K562 (cell line): Measurements from ENCODE around the gene SPTLC1. TPM values are rescaled to one million over a fixed set of nuclear protein-coding genes. Genes with fewer than 3 reads are reported as not detected.

ENCODE experiments used
- CBFA2T3 ChIP-seq: fragments of 450-650 bp; IDR thresholded peaks from 2 replicates; pipeline ENCODE4 v1.6.1; 2017
- CBX1 ChIP-seq: sonication (generic); IDR thresholded peaks from 2 replicates; pipeline ENCODE4 v1.6.1; 2016; ENCODE audit warnings: antibody characterized with exemption, low read depth, mild to moderate bottlenecking
- CEBPZ ChIP-seq: fragments of 150-350 bp; IDR thresholded peaks from 2 replicates; pipeline ENCODE4 v1.6.1; 2014; ENCODE audit warnings: low read depth, mild to moderate bottlenecking, low read length, borderline replicate concordance
- CTCF ChIP-seq, 3 experiments: IDR thresholded peaks in 2 of 3; conservative IDR thresholded peaks in 1 of 3; 2 replicates each; pipeline ENCODE4 v1.5.1; 2011 to 2012; ENCODE audit warnings: low read length in 3 of 3, mild to moderate bottlenecking in 3 of 3, control low read depth in 2 of 3, improper control_type of control experiment in 1 of 3, inconsistent platforms in 1 of 3, low read depth in 1 of 3, mixed read lengths in 1 of 3, moderate library complexity in 1 of 3; ENCODE audit not compliant: insufficient read depth in 2 of 3
- E2F3 ChIP-seq: fragments of 250-450 bp; sonication (Bioruptor Pico); IDR thresholded peaks from 2 replicates; pipeline ENCODE4 v1.4.0; 2020; ENCODE audit warnings: mild to moderate bottlenecking
- LARP7 ChIP-seq: fragments of 450-650 bp; IDR thresholded peaks from 2 replicates; pipeline ENCODE4 v1.6.1; 2016
- MBD2 ChIP-seq: sonication (generic); IDR thresholded peaks from 2 replicates; pipeline ENCODE4 v1.6.1; 2016; ENCODE audit warnings: low read depth, borderline replicate concordance
- PTBP1 ChIP-seq: fragments of 200-400 bp; formaldehyde crosslinking; IDR thresholded peaks from 2 replicates; pipeline ENCODE4 v1.6.1; 2017; ENCODE audit warnings: low read depth, low read length
- SIN3A ChIP-seq, 2 experiments: fragments of 150-350 bp in 1 of 2; IDR thresholded peaks; 2 replicates each; pipeline ENCODE4 v1.6.1; 2011 to 2016; ENCODE audit warnings: borderline replicate concordance in 2 of 2, low read depth in 2 of 2, low read length in 2 of 2, mild to moderate bottlenecking in 2 of 2, moderate library complexity in 2 of 2; ENCODE audit not compliant: control insufficient read depth in 1 of 2
- SMARCE1 ChIP-seq: fragments of 450-650 bp; IDR thresholded peaks from 2 replicates; pipeline ENCODE4 v1.7.1; 2016; ENCODE audit warnings: mild to moderate bottlenecking
- STAG1 ChIP-seq: sonication (generic); formaldehyde crosslinking; IDR thresholded peaks from 2 replicates; pipeline ENCODE4 v1.5.0; 2020; ENCODE audit warnings: missing genetic modification reagents, borderline replicate concordance
- TEAD2 ChIP-seq: fragments of 450-650 bp; IDR thresholded peaks from 2 replicates; pipeline ENCODE4 v1.6.1; 2016; ENCODE audit warnings: missing genetic modification characterization, control low read depth, missing compliant biosample characterization
- ZBTB33 ChIP-seq: sonication (generic); formaldehyde crosslinking; IDR thresholded peaks from 2 replicates; pipeline ENCODE4 v1.8.1; 2023; ENCODE audit warnings: mild to moderate bottlenecking, missing genetic modification reagents
- ZFP36 ChIP-seq: fragments of 150-350 bp; IDR thresholded peaks from 2 replicates; pipeline ENCODE4 v1.6.1; 2018; ENCODE audit warnings: low read length, low read depth; ENCODE audit not compliant: partially characterized antibody
- ZKSCAN3 ChIP-seq: fragments of 250-450 bp; sonication (Bioruptor Pico); IDR thresholded peaks from 2 replicates; pipeline ENCODE4 v1.4.0; 2020
- ZNF311 ChIP-seq: fragments of 250-450 bp; sonication (Bioruptor Pico); IDR thresholded peaks from 2 replicates; pipeline ENCODE4 v1.4.0; 2020; ENCODE audit warnings: mild to moderate bottlenecking, moderate library complexity
- ZNF445 ChIP-seq: fragments of 250-450 bp; sonication (Bioruptor Pico); IDR thresholded peaks from 2 replicates; pipeline ENCODE4 v1.4.0; 2020; ENCODE audit warnings: low read depth, mild to moderate bottlenecking, moderate library complexity
- ZNF507 ChIP-seq: conservative IDR thresholded peaks from 2 replicates; pipeline ENCODE4 v1.6.1; 2017; ENCODE audit warnings: missing genetic modification characterization, missing compliant biosample characterization
- ZNF511 ChIP-seq: sonication (generic); formaldehyde crosslinking; IDR thresholded peaks from 2 replicates; pipeline ENCODE4 v1.8.0; 2022; ENCODE audit warnings: mild to moderate bottlenecking, missing genetic modification reagents
- polyA plus RNA-seq, 8 experiments: library from polyadenylated mRNA; depleted of rRNA in 4 of 8; stranded (reverse) in 5 of 8; unstranded in 3 of 8; fragments of >200 nt; fragmentation: Nextera tagmentation in 2 of 8; fragmentation: Illumina TruSeq in 1 of 8; extraction: Ambion mirVana in 2 of 8; extraction: Trizol in 1 of 8; gene quantifications; 2 replicates each; pipeline versions ENCODE4 v1.2.1 to v1.2.3, GENCODE V29; 2011 to 2014; ENCODE audit warnings: inconsistent platforms in 1 of 8, missing spikeins in 1 of 8
- total RNA-seq, 7 experiments: library from RNA; depleted of rRNA in 6 of 7; stranded (reverse); fragments of >200 nt in 6 of 7; fragmentation: Illumina TruSeq in 2 of 7; extraction: Trizol in 2 of 7; gene quantifications; 2 replicates each; pipeline versions ENCODE4 v1.2.1 to v1.2.3, GENCODE V29; 2011 to 2021; ENCODE audit warnings: low replicate concordance in 1 of 7

The SPTLC1 gene
- total and polyA plus RNA-seq, 9 of the 15 experiments (the other 6 are each of a cell fraction or from before 2014, with no cell fraction given), result 58.8 to 125 (median 84.5) TPM

- no peak for TF ChIP-seq PTBP1
- TF ChIP-seq ZBTB33, result no peak
- peak; percentile 28; the same call in 1 of the 2 replicates for TF ChIP-seq E2F3
- no peak for TF ChIP-seq CBFA2T3
- no peak for TF ChIP-seq CBX1
- no peak for TF ChIP-seq SMARCE1
- TF ChIP-seq STAG1, result peak; percentile 50; the same call in 1 of the 2 replicates
- peak; percentile 74 to 80; a peak in 2 of 4 replicates for TF ChIP-seq SIN3A (IDR thresholded peaks at IDR 0.05; ENCODE audit: borderline replicate concordance in 2 of 2, control insufficient read depth in 1 of 2, low read depth in 2 of 2, low read length in 2 of 2)
- TF ChIP-seq ZNF511, result no peak
- no peak for TF ChIP-seq ZNF311 (CRISPR knock-in tag)
- no peak for TF ChIP-seq MBD2
- no peak for TF ChIP-seq LARP7
- no peak for TF ChIP-seq ZNF507
- TF ChIP-seq CTCF (IDR thresholded peaks at IDR 0.05 in 2 of 3, conservative IDR thresholded peaks at IDR 0.05 in 1 of 3; ENCODE audit: insufficient read depth in 2 of 3, low read depth in 1 of 3, low read length in 3 of 3), result peak; percentile 87 to 92 (median 91)
- TF ChIP-seq ZFP36, result peak; percentile 5
- TF ChIP-seq ZNF445, result no peak
- no peak for TF ChIP-seq ZKSCAN3 (CRISPR knock-in tag)
- no peak for TF ChIP-seq CEBPZ
- no peak for TF ChIP-seq TEAD2 (tag)
Measured at GRCh38 chr9:92140074-92140753, 25.0 kb upstream of the SPTLC1 start (continued).
